ENCODE measurements around the gene GNAT2. TPM values are rescaled to one million over a fixed set of nuclear protein-coding genes. Genes with fewer than 3 reads are reported as not detected.
A peak's percentile ranks its signal among the peaks of the same experiment; 100 is the strongest.

Gene GNAT2
- total RNA-seq, 1 donor from 2014 or later, result not detected

DNA sequence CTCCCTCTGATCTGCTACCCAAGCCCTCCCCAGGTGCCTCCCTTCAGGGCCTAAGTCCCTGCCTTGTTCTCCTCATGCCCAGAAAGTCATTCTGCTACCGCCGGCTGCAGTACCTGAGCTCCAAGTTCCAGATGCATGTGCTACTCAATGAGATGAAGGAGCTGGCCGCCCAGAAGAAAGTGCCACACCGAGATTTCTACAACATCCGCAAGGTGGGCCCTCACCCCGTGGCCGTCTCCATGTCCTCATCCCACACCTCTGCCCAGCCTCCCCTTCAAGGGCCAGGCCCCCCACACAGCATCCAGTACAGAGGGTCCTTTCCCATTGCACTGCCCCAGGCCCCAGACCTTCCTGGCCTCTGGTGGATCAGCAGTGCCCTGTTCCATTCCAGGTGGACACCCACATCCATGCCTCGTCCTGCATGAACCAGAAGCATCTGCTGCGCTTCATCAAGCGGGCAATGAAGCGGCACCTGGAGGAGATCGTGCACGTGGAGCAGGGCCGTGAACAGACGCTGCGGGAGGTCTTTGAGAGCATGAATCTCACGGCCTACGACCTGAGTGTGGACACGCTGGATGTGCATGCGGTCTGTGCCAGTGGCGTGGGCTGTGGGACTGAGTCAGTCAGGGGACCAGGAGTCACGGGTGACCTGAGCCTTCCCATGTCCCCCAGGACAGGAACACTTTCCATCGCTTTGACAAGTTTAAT, 8.4 kb upstream of the GNAT2 start:
- H3K4me3 ChIP-seq (ENCODE audit: low read depth, low read length), result no peak overlapping the region
- TF ChIP-seq, protein P1, sequence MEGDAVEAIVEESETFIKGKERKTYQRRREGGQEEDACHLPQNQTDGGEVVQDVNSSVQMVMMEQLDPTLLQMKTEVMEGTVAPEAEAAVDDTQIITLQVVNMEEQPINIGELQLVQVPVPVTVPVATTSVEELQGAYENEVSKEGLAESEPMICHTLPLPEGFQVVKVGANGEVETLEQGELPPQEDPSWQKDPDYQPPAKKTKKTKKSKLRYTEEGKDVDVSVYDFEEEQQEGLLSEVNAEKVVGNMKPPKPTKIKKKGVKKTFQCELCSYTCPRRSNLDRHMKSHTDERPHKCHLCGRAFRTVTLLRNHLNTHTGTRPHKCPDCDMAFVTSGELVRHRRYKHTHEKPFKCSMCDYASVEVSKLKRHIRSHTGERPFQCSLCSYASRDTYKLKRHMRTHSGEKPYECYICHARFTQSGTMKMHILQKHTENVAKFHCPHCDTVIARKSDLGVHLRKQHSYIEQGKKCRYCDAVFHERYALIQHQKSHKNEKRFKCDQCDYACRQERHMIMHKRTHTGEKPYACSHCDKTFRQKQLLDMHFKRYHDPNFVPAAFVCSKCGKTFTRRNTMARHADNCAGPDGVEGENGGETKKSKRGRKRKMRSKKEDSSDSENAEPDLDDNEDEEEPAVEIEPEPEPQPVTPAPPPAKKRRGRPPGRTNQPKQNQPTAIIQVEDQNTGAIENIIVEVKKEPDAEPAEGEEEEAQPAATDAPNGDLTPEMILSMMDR (conservative IDR thresholded peaks at IDR 0.05; ENCODE audit: low read depth, low read length), result no peak
- DNase-seq (ENCODE audit: low read depth), result peak; percentile 70

GRCh38 chr1:109626682-109627408, 7.4 kb upstream of the GNAT2 start:
- H3K4me3 ChIP-seq (ENCODE audit: low read depth, low read length), result no peak overlapping the region
- TF ChIP-seq, protein P1 (conservative IDR thresholded peaks at IDR 0.05; ENCODE audit: low read depth, low read length), result no peak
- no peak for DNase-seq (ENCODE audit: low read depth)

DNA sequence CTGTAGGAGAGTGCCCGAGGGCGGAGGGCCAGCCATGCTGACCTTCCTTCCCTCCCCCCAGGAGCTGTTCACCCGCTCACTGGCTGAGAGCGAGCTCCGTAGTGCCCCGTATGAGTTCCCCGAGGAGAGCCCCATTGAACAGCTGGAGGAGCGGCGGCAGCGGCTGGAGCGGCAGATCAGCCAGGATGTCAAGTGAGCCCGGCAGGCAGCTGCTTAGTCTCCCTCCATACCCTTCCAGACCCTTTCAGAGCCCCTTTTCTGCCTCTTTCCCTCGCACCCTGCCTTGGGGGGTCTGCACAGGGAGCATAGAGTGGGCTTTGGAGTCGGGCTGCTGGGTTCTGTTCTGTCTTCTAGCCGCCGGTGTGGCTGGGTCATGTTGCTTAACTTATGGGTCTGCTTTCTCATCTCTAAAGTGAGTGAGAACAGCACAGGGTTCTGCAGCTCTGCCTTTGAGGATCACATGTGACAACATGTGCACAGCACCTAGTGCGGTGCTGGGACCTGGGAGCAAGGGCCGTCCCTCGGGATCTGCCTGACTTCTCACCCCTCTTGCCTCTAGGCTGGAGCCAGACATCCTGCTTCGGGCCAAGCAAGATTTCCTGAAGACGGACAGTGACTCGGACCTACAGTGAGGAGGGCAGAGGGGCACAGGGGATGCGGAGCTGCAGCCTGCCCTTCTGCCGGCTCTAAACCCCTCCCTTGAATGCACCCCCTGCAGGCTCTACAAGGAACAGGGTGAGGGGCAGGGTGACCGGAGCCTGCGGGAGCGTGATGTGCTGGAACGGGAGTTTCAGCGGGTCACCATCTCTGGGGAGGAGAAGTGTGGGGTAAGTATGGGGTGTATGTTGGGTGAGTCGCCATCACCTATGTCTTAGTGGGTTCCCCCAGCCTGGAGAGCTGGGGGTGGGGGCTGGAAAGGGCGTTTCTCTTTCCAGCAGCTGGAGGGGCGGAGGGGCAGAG, 6.5 kb upstream of the GNAT2 start:
- DNase-seq (ENCODE audit: low read depth), result no peak
- TF ChIP-seq, protein P1 (conservative IDR thresholded peaks at IDR 0.05; ENCODE audit: low read depth, low read length), result peak; percentile 3
- H3K4me3 ChIP-seq (ENCODE audit: low read depth, low read length), result no peak overlapping the region

DNA sequence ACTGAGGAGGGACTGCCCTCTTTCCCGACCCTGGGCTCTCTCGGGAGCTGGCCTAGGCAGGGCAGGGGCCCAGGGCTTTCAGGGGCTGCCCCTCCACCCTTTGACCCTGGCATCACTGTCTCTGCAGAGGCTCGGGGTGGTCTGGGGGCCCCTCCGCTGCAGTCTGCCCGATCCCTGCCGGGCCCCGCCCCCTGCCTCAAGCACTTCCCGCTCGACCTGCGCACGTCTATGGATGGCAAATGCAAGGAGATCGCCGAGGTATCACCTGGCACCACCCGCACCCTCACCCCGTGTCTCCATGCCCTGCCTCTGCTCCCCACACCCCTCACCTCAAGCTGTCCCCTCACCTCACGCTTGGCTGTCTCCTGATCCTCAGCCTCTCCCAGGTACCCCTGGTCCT, 5.8 kb upstream of the GNAT2 start:
- TF ChIP-seq, protein P1 (conservative IDR thresholded peaks at IDR 0.05; ENCODE audit: low read depth, low read length), result no peak
- no peak overlapping the region for H3K4me3 ChIP-seq (ENCODE audit: low read depth, low read length)
- DNase-seq (ENCODE audit: low read depth), result no peak

GRCh38 chr1:109624201-109625010, 5.0 kb upstream of the GNAT2 start:
- no peak overlapping the region for H3K4me3 ChIP-seq (ENCODE audit: low read depth, low read length)
- DNase-seq (ENCODE audit: low read depth), result no peak
- TF ChIP-seq, protein P1 (conservative IDR thresholded peaks at IDR 0.05; ENCODE audit: low read depth, low read length), result no peak

DNA sequence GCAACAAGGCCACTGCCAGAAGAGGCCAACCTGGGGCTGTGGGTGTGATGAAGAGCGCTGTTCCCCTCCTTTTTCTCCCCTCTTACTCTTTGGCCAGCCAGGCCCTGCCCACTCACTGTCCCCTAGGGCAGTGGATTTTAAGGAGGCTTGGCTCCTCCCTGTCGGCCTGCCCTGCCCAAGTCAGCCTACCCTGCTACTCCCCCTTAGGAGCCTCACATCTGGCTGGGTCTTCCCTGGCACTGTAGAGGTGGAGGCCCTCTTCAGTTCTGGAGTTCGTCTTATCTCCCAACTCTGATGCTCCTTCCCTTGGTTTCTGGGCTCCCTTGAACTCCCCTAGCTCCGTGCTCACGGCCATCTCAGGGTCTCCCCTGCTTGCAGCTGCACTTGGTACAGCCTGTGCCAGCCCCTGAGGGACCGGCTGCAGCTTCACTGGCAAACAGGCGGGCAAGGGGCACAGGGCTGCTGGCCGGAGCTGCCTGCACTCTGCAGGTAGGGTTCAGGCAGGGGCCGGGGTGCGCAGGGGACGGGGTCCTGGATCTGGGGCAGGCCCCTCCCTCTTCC, 4.3 kb upstream of the GNAT2 start:
- H3K4me3 ChIP-seq (ENCODE audit: low read depth, low read length), result no peak overlapping the region
- DNase-seq (ENCODE audit: low read depth), result no peak
- TF ChIP-seq, protein P1 (conservative IDR thresholded peaks at IDR 0.05; ENCODE audit: low read depth, low read length), result no peak

Measured in epithelial cell of proximal tubule (primary cell).